SH-SY5Y (cell line): ENCODE data around the gene TGFA.

Experiments
- GATA2 ChIP-seq: IDR thresholded peaks from 2 replicates; pipeline ENCODE4 v1.6.1; 2011; ENCODE audit warnings: mild to moderate bottlenecking, low read depth, low read length
- GATA3 ChIP-seq: IDR thresholded peaks from 2 replicates; pipeline ENCODE4 v1.6.1; 2011; ENCODE audit warnings: low read depth, mild to moderate bottlenecking, low read length, moderate library complexity

GRCh38 chr2:70580352-70580751 is 26.7 kb upstream of the TGFA start:
- TF ChIP-seq GATA3 (no peak), GATA2 (no peak)
